ENCODE measurements around the gene PWP2.
"Not testable (repeated sequence)": the region's sequence is repeated elsewhere in the genome, so short reads cannot be mapped to it uniquely, and the experiment has no call there.

The PWP2 gene

DNA sequence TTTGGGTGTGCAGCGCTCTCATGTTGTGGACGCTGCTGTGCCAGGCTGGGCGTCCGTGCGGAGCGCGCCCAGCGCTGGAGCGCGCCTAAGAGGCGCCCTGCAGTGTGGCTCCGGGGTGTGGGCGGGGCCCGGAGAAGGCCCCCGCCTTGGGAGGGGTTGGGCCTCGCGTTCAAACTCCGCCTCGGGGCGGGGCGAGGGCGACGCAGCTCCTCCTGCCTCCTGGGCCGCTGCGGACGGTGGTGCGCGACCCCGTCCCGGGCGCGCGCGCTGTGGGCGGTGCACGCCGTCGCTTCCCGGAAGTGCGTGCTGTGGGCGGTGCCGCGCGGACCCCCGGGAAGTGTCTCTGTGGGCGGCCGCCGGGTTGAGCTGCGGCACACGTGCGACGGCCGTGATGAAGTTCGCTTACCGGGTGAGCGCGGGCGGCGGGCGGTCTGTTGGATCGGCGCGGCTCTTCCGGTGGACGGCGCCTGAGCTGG lies at the start of gene PWP2:
PWP2 (plus strand) TSS at position 374 of the 476 bp plus-strand sequence; CDS start at position 392, 18 bp downstream.
- not testable (repeated sequence) for DNase-seq

DNA sequence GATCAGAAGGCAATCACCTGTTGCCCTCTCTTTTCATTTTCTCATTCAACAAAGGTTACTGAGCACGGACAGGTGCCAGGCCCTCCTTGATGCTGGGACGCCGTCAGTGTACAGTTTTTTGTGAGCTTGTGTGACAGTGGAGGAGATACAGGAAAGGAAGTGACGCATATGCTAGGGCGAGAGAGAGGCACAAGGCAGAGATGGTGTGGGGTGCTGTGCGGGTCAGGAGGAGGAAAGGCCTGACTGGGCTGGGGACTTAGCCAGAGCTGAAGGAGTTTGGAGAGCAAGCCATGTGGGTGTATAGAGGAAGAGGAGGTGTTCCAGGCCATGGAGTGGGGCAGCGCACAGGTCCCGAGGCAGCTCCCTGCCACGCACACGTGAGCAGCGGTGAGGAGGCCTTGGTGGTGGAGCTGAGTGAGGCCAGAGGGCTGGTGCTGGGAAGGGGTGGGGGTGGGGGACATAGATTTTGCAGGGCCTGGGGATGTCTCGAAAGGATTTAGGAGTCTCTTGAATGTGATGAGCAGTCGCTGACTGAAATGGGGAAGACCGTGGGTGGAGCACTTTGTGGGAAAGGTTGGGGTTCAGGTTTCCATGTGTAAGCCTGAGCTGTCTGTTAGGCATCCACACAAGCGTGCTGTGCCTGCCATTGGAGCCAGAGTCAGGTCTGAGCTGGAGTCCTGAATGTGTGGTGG lies 49.1 kb upstream of the PWP2 start:
- no peak for DNase-seq

DNA sequence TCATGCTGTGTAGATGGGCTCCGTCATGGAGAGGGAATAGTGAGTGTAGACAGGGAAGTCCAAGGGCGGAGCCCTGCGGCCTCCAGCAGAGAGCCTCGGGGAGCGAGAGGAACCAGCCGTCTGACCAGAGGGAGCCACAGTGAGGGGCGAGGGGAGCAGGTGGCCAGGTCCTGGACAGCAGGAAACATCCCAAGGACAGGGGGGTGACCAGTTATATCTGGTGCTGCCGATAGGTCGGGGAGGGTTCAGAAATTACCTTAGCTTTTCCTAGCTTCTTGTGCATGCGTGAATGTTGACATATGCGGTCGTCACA lies 48.6 kb upstream of the PWP2 start:
- DNase-seq, result no peak

DNA sequence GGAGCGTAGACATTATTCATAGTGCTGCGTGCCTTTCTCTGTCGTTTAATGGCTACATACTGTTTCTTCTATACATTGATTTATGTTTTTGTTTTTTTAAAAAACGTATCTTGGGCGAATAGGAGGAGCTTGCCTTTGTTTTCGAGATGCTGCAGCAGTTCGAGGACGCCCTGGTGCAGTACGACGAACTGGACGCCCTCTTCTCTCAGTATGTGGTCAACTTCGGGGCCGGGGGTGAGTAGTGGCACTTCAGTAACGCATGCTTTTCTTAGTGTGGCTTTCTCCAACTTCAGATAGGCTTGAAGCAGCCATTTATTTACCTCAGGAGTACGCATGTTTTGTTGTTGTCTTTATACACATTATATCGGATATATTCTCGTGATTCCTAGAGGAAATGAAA lies 48.2 kb upstream of the PWP2 start:
- no peak for DNase-seq

DNA sequence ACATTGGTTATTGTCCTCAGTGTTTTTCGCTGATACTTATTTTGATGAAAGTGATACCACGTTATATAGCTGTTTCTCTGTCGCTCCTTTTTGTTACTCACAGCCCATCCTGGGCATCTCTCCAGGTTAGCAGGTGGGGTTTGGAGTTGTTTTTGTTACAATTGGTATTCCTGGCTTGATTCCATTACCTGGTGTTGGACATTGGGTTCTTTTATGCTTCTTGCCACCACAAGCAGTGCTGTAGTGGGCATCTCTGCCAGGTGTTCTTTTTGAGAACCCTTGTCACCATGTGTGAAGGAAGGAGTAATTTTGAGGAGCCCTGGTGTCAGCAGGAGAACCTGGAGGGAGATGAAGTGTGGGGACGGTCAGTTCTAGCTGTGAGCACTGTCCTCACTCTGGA lies 47.5 kb upstream of the PWP2 start:
- no peak for DNase-seq

DNA sequence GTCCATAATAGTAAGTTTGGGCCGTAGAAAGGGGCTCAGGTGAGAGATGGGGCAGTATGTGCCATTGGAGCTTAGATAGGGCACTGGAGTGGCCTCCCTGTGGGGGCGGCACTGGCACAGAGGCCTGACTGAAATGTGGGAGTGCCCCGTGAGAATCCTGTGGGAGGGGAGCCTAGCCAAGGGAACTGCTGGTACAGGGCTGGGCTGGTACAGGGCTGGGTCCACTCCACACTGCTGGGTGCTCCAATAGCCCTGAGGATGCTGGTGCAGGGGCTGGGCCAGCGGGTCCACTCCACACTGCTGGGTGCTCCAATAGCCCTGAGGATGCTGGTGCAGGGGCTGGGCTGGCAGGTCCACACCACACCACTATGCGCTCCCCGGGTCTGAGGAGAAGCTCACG lies 44.8 kb upstream of the PWP2 start:
- DNase-seq, result no peak

DNA sequence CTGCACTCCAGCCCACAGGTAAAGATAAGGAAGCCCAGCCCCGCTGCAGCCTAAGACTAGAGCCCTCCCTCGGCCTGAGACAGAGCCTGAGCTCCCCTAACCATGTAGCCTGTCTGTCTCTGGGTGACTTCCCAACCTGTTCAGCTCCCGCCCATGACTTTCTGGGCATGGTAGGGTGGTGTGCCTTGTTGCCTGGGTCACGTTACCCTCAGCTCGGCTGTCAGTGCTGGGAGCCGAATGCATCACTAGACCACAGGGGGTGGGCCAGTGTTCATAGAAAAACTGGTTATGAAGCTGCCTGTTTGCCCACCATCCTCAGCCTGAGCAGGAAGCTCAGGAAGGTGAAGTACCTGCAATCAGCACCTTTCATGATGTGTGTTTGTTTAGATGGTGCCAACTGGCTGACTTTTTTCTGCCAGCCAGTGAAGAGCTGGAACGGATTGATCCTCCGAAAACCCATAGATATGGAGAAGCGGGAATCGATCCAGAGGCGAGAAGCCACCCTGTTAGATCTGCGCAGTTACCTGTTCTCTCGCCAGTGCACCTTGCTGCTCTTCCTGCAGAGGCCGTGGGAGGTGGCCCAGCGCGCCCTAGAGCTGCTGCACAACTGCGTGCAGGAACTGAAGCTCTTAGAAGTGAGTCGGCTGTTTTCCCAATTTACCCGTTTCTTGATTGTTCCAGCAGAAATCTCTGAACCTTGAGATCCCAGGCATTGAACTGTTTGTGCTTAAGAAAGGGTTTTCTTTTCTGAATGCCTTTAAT lies 43.9 kb upstream of the PWP2 start:
- DNase-seq, result no peak

DNA sequence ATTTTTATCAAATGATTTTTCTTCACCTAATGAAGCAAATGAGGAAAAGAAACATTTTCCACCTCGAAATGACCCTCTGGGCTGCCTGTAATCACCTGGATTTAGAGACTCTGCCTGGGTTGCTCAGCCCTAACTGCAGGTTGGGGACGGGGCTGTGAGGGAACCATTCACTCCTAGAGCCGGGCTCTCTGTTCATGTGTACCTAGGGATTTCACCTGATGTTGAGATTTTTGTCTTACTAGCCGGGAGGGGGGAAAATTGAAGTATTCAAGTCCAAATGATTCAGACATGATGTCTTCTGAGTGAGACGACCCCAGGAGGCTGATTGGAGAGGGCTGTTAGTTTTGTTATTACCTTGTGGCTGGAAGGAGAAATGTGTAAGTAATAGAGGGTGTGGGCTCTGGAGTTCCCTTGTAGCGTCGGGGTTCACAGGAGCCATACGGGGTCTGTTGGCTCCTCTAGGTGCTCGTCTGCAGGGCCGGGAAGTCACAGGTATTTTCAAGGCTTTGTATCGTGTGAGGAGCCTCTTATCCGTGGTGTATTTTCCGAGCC lies 42.3 kb upstream of the PWP2 start:
- no peak for DNase-seq

DNA sequence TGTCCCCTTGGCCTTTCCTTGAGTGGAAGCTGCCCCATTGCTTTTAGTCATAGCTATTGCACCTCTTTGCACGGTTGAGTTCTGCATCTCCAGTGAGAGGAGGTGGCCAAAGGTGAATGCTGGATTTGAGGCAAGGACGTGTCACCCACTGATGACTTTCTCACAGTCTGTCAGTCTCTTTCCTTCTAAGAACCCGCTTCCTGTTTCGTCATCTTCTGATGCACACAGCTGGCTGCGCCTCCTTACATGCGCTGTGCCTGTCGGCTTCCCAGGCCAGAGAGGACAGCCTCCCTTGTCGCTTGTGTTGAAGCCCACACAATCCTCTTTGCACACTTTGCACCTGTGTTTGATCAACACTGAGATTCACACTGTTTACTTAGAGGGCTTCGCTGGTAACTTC lies 41.8 kb upstream of the PWP2 start:
- DNase-seq, result no peak

DNA sequence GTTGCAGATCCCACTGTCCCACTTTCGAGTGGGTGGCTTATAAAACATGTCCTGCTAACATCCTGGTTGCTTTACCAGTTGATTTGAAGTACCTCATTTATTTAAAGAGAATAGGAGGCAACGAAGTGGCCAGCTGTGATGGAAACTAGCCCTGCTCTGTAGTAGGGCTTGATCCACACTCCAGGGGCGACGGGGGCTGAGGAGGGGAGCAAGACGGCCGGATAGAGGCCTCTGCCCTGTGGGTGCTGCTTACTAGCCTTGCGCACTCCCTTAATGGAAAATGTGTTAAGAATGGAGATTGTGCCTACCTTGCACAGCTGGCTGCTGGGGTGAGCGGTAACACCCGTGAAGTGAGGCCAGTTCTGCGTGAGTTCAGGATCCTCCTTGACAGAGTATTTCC lies 41.1 kb upstream of the PWP2 start:
- DNase-seq, result no peak

DNA sequence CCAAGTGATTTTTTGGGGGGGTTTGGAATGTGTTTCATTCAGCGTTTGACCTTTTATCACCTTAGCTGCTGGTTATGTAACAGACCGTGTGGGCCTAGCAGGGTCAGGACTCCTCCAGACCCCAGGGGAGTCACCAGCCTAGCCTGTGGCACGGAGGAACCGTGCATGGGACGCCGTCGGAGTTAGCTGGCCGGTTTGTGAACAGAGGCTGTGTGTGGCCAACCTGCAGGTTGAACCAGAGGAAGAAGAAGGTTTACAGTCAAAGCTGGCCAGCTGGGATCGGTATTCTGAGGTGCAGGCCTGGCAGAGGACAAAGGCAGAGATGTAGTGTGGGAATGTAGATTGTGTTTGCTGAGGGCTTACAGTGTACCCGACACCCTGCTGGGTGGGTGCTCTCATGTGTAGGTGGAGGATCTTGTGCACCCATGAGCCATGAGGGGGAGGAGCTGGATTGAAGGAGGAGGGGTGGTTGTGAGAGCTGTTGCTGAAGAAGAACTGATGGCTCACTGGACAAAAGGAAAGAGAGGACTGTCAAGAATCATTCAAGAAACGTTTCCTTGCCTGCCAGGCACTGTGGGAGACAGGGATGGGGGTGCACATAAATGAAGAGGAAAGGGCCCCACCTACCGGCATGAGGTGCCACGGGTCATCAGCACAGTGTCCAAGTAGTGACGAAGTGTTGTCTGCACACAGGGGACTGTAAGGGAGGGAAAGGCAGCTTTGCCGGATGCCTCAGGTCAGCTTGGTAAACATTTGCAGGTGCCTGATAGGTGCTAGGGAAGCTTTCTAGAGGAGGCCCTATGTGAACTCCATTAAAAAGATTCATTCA lies 40.0 kb upstream of the PWP2 start:
- DNase-seq, result no peak

DNA sequence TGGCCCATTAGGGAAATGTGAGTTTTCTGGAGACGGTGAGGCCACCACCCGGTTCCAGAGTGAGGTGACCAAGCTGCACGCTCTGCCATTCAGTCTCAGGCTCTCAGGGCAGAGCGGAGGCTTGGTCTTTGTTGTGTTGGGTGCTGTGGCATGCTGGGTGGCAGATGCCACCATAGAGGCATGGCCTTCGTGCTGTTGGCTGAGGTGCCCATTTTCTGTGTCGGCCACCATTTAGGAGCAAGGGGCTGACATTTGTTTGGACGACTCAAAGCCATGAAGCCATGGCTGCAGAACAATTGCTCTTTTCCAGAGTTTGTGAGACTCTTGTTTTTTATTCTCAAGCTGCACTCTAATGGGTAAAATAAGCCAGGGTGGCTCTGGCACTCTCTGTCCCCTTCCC lies 36.8 kb upstream of the PWP2 start:
- DNase-seq, result no peak

DNA sequence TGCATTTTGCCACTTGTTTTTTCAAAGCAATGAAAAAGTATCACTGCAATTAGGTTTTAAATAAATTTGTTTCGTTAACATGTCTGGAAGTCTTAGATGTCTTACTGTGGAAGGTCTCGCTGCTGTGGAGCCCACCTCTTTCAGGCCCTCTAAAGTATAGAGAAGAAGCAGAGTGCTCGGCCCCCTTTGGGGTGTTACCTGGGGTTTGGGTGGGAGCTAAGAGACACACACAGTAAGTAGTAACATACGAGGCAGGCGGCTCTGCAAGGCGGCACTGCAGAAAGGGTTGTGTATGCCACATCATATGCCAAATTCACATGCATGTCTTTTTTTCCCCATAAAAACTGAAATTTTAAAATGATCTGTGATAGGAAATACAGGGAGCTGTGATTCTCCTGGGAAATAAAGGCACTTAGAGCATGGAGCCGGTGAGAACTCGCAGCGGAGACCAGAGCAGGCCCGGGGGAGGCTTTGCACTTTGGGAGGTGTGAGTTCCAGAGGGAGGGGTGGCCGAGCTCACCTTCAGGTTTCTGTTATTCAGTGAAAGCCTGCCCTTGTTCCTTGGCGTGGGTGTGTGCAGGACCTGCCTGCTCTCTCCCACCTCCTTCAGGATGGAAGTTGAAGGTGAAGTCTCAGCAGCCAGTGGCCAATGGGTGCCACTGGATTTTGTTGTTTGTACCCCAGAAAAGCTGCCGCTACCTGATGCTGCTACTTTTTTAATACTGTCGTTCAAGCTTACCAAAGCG lies 35.7 kb upstream of the PWP2 start:
- no peak for DNase-seq

DNA sequence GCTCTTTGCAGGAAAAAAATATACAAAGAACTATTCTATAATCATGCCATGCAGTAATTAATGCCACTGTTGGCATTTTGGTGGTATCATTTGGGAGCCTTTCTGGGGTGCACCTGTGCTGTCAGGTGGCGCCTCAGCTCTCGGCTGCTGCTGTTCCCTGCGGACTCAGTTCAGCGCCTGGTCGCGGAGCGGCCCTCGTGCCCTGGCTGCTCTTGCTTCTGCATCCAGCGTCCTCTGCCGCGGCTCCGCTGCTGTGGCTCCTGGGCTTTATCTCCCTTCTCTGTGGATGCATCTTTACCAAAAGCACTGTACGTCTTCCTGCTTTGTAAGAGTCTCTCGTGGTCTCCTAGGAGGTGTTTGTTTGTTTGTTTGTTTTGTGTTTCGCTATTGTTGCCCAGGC lies 35.1 kb upstream of the PWP2 start:
- DNase-seq, result no peak

DNA sequence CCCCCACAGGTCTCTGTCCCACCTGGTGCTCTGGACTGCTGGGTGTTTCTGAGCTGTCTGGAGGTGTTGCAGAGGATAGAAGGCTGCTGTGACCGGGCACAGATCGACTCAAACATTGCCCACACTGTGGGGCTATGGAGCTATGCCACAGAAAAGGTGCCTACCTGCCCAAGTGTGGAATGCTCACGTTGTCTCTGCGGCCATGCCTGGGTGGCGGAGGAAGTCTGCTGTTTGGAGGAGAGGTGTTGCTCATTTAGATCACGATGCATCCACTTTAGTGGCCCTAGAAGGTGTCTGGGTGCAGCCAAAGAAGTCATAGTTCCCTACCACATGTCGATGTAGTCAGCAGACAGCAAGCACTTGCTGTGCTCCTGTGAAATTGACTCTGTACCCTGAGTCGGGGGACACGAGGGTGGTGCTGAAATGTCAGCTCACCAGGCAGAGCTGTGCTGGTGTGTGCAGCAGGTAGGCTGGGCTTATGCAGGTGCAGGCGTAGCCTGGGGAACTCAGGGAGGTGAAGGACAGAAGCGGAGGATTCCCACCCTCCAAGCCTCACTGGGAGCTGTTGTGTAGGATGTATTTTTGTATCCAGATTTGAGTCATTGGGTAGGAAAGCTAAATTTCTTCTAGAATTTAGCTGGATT lies 32.8 kb upstream of the PWP2 start:
- DNase-seq, result no peak

DNA sequence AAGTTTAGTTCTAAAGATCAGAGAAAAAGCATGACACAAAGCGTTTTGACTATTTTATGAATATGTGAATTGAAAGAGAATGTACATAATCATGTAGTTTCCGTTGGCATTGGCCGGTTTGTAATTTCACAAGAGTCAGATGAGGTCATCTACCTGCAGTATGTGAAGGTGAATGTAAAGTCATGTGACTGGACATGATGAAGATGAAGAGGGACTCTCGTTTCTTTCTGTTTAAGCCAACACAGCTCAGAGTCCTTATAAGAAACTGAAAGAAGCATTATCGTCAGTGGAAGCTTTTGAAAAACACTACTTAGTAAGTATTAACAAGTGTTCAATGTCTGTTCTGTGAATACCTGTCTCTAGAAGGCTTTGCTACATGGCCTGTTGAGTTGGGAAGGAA lies 30.9 kb upstream of the PWP2 start:
- no peak for DNase-seq

DNA sequence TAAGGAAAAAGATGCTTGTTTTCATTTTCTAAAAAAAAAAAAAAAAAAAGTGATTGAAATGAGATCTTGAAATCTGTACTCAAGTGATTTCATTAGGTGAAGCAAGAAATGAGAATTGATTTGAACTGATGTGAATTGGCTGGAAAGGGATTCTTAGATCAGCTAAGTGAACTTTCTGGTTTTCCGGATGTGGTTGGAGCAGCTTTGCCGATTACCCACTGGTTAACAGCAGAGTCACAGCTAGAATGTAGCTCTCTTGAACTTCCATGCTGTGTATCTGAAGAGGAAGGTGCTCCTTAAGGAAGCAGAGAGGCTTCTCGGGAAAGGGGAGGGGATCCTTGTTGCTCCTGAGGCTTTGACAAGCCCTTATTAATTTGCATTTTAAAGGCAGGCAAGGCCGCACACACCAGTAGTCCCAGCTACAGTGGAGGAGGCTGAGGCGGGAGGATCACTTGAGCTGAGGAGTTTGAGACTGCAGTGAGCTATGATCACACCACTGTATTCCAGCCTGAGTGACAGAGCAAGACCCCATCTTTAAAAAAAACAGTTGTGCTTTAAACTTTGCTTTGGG lies 28.7 kb upstream of the PWP2 start:
- DNase-seq, result no peak

DNA sequence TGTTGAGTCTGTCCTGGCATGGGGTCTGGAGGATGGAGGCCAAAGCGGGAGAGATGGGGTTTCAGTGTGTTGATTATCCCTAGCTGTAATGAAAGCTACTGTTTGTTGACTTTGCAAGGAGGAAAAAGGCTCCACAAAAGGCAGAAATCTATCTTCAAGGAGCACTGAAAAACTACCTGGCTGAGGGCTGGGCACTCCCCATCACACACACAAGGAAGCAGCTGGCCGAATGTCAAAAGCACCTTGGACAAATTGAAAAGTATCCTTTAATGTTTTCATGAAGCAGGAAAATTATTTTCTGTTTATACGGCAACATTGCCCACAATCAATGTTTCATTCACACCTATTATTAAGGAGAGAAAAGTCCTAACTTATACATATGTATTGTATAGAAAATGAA lies 27.8 kb upstream of the PWP2 start:
- no peak for DNase-seq

DNA sequence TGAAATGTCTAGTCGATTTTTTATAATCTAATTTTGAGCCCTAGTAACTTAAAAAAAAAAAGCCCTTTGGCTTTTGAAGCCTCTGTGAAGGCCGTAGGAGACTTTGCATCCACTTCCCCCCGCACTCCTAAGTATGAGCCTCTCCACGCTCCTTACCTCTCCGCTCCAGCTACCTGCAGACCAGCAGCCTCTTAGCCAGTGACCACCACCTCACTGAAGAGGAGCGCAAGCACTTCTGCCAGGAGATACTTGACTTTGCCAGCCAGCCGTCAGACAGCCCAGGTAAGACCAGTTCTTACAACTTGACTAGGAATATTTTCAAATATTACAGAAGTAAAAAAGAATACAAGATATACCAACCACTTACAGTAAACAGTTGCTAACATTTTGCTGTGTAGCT lies 27.4 kb upstream of the PWP2 start:
- no peak for DNase-seq

DNA sequence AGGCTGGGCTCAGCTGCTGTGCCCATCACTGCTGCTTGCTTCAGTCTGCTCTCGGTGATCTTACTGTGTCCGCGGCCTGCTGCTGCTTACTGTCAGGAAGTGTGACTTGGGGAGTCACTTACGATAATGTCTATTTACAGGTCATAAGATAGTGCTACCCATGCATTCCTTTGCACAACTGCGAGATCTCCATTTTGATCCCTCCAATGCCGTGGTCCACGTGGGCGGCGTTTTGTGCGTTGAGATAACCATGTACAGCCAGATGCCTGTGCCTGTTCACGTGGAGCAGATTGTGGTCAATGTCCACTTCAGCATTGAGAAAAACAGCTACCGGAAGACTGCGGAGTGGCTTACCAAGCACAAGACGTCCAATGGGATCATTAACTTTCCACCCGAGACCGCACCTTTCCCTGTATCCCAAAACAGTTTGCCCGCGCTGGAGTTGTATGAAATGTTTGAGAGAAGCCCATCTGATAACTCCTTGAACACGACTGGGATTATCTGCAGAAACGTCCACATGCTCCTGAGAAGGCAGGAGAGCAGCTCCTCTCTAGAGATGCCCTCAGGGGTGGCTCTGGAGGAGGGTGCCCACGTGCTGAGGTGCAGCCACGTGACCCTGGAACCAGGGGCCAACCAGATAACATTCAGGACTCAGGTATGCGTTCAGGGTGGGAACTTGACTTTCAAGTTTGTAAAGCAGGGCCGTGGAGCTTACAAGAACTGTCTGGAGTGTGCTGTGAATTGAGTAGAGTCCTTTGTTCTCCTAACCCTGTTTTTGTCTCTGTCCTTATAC lies 24.4 kb upstream of the PWP2 start:
- DNase-seq, result no peak

DNA sequence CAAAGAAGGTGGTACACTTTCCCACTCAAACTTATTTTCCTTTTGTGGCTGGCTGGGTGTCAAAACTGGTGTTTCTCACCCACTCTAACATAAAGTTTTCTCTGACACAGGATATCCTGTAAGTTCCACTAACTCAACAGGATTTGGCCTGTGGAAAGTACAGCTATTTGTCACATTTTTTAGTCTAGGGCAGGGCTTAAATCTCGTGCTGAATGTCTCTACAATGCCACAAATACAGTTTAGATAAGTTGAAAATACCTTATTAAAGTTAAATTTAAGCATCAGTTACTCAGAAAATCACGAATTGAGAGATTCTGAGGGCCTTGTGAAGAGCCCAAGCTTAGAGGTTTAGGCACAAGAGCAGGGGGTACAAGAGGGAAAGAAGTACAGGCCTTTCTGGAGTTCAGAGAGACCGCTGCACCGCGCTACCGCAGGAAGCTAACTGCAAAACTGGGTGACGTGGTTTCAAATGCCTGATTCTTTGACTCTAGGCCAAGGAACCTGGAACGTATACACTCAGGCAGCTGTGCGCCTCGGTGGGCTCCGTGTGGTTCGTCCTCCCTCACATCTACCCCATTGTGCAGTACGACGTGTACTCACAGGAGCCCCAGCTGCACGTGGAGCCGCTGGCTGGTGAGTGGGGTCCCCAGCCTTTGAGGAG lies 23.4 kb upstream of the PWP2 start:
- DNase-seq, result no peak
